NCI-H146 treated with DMSO at 0.1 percent for 48 hours (cell line): ENCODE data around the gene CDC42BPA.
"Not testable (repeated sequence)": the region's sequence is repeated elsewhere in the genome, so short reads cannot be mapped to it uniquely, and the experiment has no call there.

Experiments used
- DNase-seq: peaks from one replicate; lab custom pipeline; 2025; ENCODE audit not compliant: unreplicated experiment; lab: John Stamatoyannopoulos, UW

Gene CDC42BPA

DNA sequence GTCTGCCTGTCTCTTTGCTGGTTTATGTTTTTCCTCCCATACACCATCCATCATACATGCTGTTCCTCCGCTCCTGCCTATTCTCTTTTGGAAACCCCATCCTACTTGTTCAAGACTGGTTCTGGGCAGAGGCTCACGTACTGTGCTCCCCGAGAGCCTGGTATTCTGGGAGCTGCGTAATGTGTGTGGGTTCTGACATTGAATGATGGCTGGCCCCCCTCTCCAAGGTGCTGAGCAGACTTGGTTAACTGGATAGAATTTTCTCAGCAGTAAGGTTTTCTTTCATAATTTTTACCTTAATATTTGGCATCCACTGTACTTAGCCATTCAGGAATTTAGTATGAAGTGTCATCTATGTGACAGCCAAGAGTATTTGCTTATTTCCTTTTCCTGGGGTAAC, 351.6 kb downstream of the CDC42BPA start:
- no peak for DNase-seq

DNA sequence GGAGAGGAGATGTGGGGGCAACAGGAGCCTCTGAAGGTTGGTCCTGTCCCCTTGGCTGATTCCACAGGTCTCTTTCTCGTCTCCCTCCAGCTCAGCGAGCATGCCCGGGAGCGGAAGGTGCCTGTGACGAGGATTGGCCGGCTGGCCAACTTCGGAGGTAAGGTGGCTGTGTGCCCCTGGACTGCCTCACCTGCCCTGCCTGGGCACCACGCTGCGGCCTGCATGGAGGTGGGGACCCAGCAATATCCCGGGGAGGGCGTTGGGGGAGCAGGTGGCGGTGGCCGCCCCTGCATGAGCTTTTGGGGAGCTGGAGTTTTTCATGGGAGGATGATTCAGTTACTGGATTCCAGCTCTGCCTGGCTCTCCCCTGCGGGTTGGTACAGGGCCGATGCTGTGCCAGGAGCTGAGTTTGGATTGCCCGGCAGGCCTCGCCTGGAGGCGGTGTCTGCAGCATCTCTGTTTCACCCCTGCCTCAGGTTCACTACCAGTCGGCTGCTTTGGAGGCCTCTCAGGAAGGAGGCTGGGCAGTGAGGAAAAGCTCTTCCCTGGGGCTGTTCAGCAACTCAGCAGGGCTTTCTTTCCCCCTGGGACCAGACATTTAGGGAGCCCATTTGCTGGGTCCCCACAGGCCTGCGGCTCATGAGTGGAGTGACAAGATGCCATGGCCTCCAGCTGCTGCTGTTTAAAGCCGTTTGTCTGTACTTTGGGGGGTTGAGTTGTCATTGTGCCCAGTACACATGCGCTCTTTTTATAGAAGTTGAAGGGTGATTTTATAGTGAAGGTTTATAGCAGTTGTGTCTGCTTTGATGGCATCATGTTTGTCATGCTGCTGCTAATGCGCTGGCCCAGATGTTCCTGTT, 352.5 kb downstream of the CDC42BPA start:
- DNase-seq = no peak

GRCh38 chr1:226964611-226965486, 353.4 kb downstream of the CDC42BPA start:
- DNase-seq = no peak

DNA sequence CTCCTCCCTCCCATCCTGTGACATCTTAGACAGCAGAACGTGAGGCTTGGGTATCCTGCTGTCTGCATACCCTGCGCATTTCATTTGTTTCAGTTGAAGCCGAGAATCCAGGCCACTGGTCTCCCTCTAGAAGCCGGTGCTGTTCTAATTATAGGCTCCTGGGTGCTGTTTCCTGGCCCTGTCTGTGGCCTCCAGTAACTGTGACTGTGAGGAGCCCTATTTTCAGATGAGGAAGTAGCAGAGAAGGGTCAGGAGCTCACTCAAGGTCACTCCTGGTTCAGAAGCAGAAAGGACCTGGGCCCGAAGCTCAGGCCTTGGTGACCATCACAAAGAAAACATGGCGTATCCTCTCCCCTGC, 354.2 kb downstream of the CDC42BPA start:
- no peak for DNase-seq

DNA sequence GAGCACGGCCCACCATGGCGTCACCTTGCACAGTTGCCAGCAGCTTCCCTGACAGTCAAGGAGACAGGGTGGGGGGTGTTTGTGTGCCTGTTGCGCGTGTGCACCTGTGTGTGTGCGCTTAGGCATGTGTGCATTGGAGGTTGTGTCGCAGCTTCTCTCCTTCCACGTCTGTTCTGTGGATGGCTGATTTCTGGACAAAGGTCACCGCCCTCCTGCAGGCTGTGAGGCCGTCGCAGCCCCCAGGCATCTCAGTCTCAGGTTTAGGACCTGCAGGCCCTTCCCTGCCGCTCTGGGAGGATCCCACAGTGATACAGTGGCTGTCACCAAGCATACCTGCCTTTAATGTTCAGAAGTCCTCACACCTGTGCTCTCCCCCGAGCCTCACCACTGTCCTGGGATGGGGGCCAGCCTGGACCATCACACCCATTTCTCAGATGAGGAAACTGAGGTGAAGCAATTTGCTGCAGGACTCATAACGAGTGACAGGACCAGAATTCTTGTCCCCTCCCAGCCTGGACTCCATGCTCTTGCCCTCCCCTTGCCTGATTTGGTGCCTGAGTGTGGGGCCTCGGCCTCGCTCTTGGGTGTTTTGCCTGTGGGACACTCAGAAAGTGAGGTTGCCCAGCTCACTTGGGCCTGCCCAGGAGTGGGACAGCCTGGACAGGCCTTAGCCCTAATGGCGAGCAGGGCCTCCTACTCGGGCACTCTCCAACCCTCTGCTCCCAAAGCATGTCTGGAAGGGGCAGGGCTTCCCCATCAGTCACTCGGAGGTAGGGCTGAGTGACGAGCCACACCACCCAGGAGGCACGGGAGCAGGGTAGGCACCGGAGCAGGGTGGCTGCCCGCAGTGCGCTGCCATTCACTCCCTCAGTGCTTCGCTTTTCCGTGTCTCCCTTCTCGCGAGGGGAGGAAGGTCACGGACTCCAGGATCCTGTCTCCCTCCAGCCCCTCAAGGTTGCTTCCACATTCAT, 355.6 kb downstream of the CDC42BPA start:
- no peak for DNase-seq

GRCh38 chr1:226960944-226961765, 357.1 kb downstream of the CDC42BPA start:
- no peak for DNase-seq

DNA sequence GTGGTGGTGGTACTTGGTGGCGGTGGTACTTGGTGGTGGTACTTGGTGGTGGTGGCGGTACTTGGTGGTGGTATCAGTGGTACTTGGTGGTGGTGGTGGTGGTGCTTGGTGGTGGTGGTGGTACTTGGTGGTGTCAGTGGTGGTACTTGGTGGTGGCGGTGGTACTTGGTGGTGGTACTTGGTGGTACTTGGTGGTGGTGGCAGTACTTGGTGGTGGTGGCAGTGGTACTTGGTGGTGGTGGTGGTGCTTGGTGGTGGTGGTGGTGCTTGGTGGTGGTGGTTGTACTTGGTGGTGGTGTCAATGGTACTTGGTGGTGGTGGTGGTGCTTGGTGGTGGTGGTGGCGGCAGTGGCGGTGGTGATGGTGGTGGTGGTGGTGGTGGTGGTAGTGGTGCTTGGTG, 358.0 kb downstream of the CDC42BPA start:
- no peak for DNase-seq

DNA sequence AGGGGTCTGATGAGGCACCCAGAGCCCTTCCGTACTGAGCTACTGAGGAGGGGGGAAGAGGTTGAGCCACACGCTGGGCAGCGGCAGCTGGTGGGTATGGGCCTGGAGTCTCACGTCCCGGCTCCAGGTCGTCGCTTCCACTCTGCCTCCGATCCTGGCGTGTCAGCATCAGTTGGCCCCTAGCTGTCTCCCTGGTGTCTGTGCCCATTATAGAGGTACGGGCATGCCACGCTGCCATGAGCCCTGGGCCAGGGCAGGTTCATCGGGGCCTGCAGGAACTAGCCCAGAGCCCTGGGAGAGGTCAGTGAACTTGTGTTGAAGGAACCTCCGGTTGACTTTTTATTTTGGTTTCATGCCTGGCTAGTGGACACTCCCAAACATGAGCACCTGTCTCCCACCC, 360.0 kb downstream of the CDC42BPA start:
- no peak for DNase-seq

DNA sequence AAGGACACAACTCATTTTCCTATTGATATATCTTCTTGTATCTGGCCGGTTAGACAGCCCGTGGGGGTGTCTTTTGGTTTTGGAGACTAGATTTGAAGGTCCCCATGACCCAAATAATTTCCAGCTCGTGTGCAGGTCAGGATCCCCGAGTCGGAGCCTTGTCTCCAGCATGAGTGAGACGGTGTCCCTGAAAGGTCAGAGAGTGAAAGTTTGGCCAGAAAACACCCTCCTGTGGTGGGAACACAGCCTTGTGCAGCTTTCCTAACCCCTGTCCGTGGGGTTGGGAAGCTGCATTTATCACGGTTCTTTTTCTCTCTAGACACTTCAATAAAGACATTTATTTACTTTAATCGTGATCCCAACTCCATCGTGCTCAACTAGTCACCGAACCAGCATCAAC, 360.6 kb downstream of the CDC42BPA start:
- DNase-seq = no peak

DNA sequence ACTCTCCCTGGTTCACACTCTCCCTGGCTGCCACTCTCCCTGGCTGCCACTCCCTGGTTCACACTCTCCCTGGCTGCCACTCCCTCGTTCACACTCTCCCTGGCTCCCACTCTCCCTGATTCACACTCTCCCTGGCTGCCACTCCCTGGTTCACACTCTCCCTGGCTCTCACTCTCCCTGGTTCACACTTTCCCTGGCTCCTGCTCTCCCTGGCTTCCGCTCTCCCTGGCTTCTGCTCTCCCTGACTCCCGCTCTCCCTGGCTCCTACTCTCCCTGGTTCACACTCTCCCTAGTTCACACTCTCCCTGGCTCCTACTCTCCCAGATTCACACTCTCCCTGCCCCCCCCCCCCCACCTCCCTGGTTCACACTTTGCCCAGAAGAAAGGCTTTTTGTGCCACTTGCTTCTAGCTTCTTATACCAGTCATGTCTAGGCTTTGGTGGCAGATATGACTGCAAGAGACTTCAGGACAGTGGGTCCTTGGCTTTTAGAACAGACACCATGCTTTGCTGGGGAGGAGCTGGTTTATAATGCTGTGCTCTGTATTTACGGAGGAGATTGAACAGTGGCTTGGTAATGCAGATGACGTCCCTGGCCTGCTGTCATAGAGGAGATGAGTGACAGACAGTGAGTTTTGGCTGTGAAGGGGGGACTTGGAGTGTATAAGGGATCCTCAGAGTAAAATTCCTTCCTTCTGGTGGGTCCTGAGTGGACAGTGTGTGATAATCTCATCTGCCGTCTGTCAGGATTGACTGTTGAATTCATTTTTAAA, 361.2 kb downstream of the CDC42BPA start:
- DNase-seq = no peak

DNA sequence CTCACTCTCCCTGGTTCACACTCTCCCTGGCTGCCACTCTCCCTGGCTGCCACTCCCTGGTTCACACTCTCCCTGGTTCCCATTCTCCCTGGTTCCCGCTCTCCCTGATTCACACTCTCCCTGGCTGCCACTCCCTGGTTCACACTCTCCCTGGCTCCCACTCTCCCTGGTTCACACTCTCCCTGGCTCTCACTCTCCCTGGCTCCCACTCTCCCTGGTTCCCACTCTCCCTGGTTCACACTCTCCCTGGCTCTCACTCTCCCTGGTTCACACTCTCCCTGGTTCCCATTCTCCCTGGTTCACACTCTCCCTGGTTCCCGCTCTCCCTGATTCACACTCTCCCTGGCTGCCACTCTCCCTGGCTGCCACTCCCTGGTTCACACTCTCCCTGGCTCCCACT, 362.4 kb downstream of the CDC42BPA start:
- DNase-seq = not testable (repeated sequence)

GRCh38 chr1:226954777-226955176, 363.5 kb downstream of the CDC42BPA start:
- no peak for DNase-seq

DNA sequence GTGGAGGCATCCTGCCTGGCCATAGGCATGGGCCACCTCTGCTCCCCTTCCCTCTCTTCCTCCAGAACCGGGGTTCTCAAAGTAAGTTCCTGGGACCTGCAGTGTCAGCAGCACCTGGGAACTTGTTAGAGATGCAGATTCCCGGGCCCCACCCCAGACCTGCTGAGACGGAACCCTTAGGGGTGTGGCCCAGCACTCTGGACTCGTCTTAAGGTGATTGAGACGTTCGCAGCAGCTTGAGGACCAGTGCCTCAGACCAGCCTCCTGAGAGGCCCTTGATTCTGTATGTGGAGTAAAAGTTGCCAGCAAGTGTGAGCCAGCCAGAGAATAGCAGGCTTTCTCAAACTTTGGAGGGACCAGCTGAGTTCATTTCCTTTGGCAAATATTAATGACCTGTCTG, 364.0 kb downstream of the CDC42BPA start:
- no peak for DNase-seq

- DNase-seq = no peak
These were observed 365.0 kb downstream of the CDC42BPA start for GRCh38 chr1:226953175-226953800.

- DNase-seq = no peak
These were observed 366.2 kb downstream of the CDC42BPA start for GRCh38 chr1:226952118-226952441.

GRCh38 chr1:226951286-226952117, 366.8 kb downstream of the CDC42BPA start:
- no peak for DNase-seq

DNA sequence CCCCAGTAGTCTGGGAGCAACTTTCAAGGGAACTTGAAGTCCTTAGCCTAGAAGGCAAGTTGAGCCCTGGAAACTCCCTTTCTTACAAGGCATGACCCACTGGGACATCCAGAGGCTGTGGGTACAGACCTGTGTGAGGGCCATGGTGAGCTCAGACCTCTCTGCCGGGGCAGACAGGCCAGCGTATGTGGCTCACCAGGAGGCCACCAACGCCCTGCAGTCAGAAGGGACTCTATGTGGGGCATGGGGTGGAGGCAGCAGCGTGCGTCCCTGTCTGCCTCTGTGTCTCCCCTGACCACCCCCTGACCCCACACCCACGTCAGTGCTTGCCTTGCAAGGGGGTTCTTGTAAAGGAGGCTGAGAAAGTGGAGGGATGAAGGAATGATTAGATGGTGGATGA, 367.4 kb downstream of the CDC42BPA start:
- DNase-seq = no peak

- DNase-seq = no peak
These were observed 368.0 kb downstream of the CDC42BPA start for GRCh38 chr1:226950316-226950715.
